DND-41 (cell line): Measurements from ENCODE around the gene FLT3.

Experiments used
- EZH2 ChIP-seq: IDR thresholded peaks from 3 replicates; pipeline ENCODE4 v1.6.1; 2012; ENCODE audit warnings: borderline replicate concordance, low read depth, mild to moderate bottlenecking, moderate library complexity, low read length, inconsistent platforms; ENCODE audit not compliant: severe bottlenecking
- TF ChIP-seq, protein P1 (sequence below): IDR thresholded peaks from 2 replicates; pipeline ENCODE4 v1.5.1; 2012; ENCODE audit warnings: borderline replicate concordance, low read length, moderate library complexity, mild to moderate bottlenecking; ENCODE audit not compliant: poor library complexity, severe bottlenecking; ENCODE audit errors: extremely low read depth

DNA sequence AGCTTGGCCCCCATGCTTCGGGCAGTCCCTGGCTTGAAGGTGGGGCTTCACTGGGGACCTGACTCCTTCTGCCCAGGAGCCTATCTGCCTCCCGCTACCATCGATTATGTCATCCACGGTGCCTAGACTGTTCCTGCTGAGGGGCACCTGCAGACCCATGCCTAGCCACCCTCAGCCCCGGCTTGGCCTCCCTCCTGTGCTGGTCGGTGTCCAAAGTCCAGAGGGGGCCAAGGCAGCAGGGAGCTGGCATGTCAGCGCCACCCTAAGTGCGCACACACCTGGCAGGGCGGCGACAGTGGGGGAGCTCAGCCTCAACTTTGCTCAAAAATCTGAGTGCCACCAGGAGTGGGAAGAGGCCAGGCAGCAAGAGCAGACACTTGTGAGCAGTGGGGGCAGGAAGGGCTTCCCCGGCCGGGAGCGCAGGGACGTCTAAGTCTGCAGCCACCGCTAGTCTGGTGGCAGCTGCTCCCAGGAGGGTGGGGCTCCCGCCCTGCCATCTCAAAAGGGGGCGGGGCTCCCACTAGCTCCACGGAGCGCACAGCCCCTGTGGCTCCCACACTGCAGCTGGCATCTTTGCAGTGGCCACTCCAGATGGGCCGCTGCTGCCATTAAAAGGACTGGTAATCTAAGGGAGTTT lies 98.4 kb downstream of the FLT3 start:
- TF ChIP-seq, protein P1, sequence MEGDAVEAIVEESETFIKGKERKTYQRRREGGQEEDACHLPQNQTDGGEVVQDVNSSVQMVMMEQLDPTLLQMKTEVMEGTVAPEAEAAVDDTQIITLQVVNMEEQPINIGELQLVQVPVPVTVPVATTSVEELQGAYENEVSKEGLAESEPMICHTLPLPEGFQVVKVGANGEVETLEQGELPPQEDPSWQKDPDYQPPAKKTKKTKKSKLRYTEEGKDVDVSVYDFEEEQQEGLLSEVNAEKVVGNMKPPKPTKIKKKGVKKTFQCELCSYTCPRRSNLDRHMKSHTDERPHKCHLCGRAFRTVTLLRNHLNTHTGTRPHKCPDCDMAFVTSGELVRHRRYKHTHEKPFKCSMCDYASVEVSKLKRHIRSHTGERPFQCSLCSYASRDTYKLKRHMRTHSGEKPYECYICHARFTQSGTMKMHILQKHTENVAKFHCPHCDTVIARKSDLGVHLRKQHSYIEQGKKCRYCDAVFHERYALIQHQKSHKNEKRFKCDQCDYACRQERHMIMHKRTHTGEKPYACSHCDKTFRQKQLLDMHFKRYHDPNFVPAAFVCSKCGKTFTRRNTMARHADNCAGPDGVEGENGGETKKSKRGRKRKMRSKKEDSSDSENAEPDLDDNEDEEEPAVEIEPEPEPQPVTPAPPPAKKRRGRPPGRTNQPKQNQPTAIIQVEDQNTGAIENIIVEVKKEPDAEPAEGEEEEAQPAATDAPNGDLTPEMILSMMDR, result no peak
- TF ChIP-seq EZH2, result no peak
